HG03280 (cell line): ENCODE data around the gene ZNF738.

Experiments used
- ATAC-seq: cut with Tn5 transposase; IDR thresholded peaks from one replicate; pipeline ENCODE4 v1.9.1; 2021; ENCODE audit warnings: mild to moderate bottlenecking, moderate library complexity; ENCODE audit not compliant: unreplicated experiment

Gene ZNF738

DNA sequence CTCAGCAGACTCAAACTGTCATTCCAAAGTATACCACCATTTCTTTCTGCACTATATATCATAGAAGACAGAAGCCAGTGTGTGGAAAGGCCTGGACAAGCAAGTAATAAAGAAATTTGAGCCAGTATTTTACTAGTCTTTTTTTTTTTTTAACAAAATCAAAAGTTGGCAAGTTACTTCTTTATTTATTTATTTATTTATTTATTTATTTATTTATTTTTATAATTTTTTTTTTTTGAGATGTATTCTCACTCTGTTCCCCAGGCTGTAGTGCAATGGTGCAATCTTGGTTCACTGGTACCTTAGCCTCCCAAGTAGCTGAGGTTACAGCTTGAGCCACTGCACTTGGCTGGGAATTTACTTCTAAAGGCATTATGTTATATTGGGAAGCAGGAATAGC, 63.4 kb downstream of the ZNF738 start:
- ATAC-seq: no peak

DNA sequence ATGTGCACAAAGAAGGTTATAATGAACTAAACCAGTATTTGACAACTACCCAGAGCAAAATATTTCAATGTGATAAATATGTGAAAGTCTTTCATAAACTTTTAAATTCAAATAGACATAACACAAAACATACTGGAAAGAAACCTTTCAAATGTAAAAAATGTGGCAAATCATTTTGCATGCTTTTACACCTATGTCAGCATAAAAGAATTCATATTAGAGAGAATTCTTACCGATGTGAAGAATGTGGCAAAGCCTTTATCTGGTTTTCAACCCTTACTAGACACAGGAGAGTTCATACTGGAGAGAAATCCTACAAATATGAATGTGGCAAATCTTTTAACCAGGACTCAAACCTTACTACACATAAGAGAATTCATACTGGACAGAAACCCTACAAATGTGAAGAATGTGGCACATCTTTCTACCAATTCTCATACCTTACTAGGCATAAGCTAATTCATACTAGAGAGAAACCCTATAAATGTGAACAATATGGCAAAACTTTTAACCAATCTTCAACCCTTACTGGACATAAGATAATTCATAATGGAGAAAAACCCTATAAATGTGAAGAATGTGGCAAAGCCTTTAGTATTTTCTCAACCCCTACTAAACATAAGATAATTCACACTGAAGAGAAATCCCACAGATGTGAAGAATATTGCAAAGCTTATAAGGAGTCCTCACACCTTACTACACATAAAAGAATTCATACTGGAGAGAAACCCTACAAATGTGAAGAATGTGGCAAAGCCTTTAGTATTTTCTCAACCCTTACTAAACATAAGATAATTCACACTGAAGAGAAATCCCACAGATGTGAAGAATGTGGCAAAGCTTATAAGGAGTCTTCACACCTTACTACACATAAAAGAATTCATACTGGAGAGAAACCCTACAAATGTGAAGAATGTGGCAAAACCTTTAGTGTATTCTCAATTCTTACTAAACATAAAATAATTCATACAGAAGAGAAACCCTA, 64.5 kb downstream of the ZNF738 start:
- ATAC-seq: no peak
